Measurements from ENCODE around the gene CPNE5. TPM values are rescaled to one million over a fixed set of nuclear protein-coding genes. Genes with fewer than 3 reads are reported as not detected.
A peak's percentile ranks its signal among the peaks of the same experiment; 100 is the strongest.

CPNE5 gene
- 28.1 and 37.6 TPM in 2 replicates for total RNA-seq (2014; rRNA removed; shearing (Covaris generic))

DNA sequence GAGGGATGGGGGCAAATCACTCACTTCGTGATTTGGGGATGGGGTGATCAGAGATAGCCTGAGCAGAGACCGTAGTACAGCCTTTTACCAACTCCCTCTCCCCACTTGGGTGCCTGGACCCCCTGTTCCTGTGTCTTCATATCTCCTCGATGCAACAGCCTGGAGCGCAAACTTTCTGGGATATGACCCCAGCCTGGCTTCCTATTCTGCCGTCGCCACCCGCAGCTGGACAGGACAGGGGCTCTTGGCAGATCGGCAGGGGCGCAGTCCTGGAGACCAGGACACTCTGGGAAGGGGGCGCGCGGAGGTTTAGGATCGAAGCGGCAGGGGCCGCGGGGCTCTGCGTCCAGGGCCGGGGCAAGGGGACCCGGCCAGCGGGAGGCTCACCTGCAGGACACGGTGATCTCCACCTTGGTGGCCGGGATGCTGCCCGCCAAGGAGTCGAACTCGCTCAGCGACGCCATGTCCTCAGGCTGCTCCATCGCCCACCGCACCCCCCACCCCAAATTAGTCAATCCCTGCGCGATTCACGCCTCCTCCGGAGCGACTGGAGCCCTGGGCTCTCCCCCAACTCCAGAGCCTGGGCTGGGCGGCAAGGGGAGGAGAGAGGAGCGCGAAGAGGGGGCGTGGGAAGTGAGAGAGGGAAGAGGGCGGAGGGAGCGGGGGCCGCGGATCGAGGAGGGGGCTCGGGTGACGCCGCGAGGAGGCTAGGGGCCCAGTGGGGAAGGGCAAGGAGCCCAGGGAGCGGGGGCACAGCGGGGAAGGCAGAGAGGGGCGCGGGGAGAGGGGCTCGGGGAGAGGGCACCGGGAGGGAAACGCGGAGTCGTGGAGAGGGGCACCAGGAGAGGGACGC lies at the start of gene CPNE5:
TSS of gene CPNE5 (minus strand) at position 549 of the 853 bp plus-strand sequence. CDS start at position 482, 67 bp downstream.
- in situ Hi-C loops (cut with HindIII; ENCODE audit: low sequenced_read_pairs), result no loop called here
- no peak for DNase-seq (ENCODE audit: low spot score)

DNA sequence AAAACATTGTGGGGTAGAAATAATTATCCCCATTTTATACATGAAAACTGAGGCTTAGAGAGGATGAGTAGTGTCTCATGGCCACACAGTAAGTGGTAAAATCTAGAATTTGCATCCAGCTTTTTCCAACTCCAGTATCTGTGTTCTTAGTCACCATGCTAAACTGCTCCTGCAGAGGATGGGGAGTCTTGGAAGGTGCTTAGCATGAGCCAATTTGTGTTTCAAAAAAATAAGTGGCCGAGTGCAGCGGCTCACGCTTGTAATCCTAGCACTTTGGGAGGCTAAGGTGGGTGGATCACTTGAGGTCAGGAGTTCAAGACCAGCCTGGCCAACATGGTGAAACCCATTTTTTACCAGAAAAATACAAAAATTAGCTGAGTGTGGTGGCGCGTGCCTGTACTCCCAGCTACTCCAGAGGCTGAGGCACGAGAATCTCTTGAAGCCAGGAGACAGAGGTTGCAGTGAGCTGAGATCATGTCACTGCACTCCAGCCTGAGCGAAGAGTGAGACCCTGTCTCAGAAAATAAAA lies 48.9 kb upstream of the CPNE5 start:
- DNase-seq (ENCODE audit: low spot score), result no peak
- in situ Hi-C loops (cut with HindIII; ENCODE audit: low sequenced_read_pairs), result no loop called here

DNA sequence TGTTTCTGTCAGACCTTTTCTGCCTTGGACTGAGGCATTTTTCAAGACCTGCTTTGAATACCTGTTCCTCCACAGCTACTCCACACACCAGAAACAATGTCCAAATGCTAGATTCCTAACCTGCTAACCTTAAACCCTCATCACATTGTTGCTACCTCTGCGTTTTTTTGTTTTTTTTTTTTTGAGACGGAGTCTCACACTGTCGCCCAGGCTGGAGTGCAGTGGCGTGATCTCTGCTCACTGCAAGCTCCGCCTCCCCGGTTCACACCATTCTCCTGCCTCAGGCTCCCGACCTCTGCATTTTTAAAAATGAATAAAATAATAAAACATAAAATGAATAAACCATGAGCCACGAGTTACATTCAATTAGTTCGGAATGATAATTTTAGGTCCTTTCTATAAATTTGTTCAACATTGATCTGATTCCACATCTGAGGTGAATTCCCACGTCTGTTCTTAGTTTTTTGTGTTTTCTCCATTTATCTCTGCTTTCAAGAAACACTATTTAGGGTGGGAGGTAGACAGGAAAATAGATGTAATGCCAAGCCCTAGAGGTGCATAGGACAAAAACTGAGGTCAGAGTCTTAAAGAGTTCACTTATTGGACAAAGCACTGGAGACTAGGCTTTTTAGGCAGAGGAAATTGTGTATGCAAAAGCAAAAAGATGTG lies 47.8 kb upstream of the CPNE5 start:
- no peak for DNase-seq (ENCODE audit: low spot score)
- in situ Hi-C loops (cut with HindIII; ENCODE audit: low sequenced_read_pairs), result no loop called here

DNA sequence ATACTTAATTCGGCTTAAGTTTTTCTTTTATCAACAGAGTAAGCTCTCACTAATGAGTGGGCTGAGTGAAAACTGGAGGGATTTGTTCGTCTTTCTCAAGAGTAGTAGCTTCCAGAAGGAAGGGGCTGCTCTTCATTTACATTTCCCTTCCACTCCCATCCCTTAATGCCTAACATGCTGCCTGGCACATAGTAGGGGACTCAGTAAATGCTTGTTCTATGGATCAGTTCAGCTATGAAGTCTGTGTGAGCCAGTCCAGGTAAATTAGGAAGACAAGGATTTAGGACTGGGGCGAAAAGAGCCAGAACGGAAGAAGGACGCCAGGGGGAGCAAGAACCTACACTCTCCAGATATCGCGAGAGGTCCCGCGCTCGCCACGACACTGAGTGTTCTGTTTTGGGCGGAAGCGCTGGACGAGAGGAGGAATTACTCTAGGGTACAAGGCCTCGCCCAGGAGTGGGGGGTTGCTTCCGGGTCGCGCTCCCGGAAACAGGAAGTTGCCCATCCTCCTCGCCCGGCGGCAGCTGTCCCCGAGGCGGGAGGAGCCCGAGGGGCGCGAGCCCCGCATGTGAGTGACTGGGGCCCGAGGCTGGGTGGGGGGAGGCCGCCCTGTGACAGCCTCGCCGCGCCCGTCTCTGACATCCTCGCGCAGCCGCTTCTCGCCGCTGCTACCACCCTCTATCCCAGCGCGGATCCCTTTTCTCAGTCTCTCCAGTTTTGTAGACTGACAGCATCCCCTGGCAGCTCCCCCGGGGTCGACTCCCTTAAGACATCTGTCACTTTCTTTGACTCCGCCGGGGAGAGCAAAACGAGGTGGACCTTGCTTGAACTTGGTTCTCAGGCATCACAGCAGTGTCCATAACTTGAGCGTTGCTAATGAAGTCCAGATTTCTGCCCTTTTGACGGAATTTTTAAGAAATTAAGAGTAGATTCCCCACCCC lies 46.5 kb upstream of the CPNE5 start, which contains the start of gene C6orf89:
TSS of gene C6orf89 (plus strand) at position 492 of the 941 bp plus-strand sequence. CDS start 13,493 bp downstream, outside the sequence.
- in situ Hi-C loops (cut with HindIII; ENCODE audit: low sequenced_read_pairs), result no loop called here
- peak; percentile 99 for DNase-seq (ENCODE audit: low spot score)

DNA sequence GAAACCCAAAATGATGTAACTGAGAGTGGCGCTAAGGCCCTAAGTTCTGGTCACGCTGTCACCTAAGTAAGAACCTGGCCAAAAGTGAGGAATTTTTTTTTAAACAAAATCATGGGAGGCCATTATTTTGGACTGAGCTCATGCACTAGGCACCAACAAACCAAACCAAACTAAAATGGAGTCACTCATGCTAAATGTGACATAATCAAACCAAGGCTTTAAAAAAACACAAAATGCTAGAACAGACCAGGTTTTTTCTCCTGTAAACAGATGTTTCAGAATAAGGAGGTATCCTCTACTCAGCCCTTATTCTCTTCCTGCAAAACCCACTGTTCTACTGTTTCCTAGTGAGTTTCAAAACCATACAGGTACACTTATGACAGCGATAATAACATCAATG lies 45.4 kb upstream of the CPNE5 start:
- in situ Hi-C loops (cut with HindIII; ENCODE audit: low sequenced_read_pairs), result no loop called here
- DNase-seq (ENCODE audit: low spot score), result no peak

DNA sequence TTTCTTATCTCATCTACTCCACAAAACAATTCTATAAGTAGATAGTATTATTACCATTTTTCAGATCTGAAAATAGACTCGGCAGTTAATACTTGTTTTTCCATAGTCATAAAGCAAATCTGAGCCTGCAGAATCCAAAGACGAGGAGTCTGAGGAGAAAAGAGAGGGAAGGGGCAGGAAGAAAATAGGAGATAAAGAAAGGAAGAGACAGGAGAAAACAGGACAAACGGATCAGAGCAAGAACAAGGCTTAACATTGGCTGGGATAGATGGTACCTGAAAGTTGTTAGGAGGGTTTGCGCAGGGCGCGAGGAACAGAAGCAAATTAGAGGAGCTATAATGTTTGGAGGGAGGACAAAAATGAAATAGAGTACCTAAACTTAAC lies 36.0 kb upstream of the CPNE5 start:
- no peak for DNase-seq (ENCODE audit: low spot score)
- in situ Hi-C loops (cut with HindIII; ENCODE audit: low sequenced_read_pairs), result no loop called here

DNA sequence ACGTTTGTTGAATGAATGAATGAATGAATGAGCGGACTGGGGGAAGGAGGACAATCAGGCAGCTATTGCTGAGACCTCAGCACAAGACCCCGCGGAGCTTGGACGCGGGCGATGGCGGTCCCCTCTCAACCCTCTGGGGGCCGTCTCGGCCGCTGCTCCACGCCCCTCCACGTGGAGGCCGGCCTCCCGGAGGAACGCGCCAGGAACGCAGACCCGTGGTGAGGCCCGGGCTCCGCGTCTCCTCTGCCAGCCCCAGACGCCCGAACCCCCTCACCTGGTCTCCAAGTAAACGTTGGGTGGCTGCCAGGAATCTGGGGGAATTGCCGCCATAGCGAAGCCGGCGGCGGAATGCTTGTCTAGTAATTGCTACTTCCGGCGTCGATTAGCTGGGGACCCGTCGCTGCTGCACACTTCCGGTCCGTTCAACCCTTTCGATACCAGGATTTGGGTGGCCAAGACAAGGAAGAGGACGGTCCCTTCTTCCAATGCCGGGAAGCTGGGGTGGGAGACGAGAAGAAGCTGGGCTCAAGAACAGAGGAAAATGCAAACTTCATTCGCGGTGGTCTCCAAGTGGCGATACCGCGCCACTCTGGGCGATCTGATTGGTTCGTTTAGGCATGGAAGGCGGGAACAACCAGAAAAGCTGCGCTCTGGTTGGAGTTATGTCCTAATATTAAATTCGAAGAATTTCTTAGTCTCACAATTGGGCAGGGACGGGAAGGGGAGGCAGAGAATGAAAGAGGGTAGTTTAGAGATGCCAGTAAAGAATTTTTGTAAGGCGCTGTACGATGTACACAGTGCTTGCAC lies 35.4 kb upstream of the CPNE5 start, which contains the start of gene PPIL1:
TSS of gene PPIL1 (minus strand) at position 361 of the 807 bp plus-strand sequence. CDS start at position 330, 31 bp downstream.
- in situ Hi-C loops (cut with HindIII; ENCODE audit: low sequenced_read_pairs), result no loop called here

DNA sequence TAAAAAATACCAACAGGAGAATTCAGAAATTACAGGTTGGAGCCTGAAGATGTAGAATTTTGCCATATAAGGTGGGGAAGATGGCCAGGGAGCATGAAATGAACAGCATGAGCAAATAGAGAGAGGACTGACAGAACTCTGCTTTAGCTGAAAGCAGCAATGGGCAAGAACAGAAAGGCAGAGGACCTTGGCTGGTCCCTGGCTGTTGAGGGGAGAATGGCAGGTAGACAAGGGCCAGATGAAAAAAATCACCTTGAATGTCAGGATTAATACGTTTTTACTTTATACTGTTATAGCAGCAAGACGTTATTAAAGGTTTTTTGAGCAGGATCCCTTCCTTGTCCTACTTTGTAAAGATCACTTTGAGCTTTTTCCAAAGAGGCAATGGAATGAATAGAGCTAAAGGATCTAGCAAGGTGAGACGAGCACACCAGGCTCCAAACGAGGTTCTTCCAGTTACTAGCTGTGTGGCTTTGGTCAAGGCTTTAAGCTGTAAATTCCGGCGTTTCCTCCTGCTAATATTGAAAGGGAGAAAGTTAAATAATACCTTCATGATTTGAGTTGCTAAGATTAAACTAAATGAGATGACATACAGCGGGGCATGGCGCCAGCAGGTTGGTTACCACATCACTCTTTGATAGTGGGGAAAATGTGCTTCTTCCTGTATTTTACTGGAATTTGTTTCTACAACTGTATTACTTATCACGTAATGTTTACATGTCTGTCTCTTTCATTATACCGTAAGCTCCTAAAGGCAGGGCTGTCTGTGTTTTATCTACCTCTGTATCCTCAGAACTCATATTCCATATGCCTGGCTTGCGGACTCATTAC lies 34.6 kb upstream of the CPNE5 start:
- in situ Hi-C loops (cut with HindIII; ENCODE audit: low sequenced_read_pairs), result no loop called here
- peak; percentile 44 for DNase-seq (ENCODE audit: low spot score)

More for the DNA sequence above, 35.4 kb upstream of the CPNE5 start, which contains the start of gene PPIL1:
- DNase-seq (ENCODE audit: low spot score), result peak; percentile 93

DNA sequence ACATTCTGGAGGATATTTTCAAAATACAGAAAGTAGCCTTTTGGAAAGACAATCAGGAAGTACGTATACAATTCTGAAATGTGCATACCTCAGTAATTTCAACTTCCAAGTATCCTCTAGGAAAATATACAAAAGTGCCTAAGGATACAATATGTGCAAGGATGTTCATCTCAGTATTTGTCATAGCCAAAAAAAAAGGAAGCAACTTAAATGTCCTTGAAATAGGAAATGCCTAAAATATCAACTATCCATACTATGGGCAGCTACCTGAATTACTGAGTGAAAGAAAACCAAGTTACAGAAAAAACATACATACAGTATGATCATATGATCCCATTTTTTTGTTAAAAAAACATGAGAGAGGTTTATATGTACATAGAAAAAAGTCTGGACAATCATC lies 33.9 kb upstream of the CPNE5 start:
- in situ Hi-C loops (cut with HindIII; ENCODE audit: low sequenced_read_pairs), result no loop called here
- no peak for DNase-seq (ENCODE audit: low spot score)

DNA sequence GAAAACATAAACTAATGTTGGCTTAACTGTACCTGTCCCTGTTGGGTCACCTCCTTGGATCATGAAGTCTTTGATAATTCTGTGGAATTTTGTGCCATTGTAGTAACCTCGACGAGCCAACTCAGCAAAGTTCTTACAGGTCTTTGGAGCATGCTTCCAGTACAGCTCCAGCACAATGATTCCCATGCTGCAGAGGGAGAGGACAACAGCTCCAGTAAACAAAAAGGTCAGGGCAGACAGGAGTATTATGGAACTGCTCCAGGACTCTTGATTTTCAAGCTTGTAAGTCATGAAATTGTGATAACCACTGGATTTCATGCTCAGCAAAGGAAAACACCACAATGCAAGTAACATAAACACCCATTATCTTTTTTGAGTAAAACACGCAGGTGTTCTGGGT lies 32.4 kb upstream of the CPNE5 start:
- in situ Hi-C loops (cut with HindIII; ENCODE audit: low sequenced_read_pairs), result no loop called here
- DNase-seq (ENCODE audit: low spot score), result no peak

DNA sequence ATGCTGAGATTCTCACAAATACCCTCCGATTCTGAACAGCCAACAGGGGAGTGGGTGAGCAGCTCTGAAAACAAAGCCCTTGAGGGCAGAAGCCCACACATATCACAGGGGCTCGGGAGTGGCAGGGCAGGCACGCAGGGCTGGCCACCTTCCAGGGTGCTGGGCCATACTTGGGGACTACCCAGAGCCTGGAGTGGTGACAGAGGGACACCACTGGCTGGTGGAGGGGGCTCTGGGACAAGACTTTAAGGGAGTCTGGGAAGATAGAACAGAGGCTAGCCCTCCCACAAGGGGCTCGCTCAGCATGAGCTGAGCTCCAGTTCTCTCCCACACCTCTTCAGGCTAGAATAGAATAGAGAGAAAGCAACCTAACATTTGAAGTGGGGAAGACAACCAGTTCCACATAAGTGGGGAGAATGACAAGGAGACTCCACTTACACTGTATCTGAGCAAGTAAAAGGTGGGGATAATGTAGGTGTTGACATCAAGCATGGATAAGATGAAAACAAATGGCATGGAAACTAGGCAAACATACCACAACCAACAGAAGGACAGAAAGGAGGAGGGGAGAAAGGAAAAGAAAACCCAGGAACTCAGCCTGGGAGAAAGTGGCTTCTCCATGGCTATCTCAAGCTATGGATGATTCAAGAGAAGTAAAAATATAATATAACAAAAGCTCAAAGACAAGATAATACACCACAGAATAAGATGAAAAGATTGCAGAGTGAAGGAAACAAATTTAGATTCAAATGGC lies 28.4 kb upstream of the CPNE5 start:
- in situ Hi-C loops (cut with HindIII; ENCODE audit: low sequenced_read_pairs), result no loop called here
- no peak for DNase-seq (ENCODE audit: low spot score)

DNA sequence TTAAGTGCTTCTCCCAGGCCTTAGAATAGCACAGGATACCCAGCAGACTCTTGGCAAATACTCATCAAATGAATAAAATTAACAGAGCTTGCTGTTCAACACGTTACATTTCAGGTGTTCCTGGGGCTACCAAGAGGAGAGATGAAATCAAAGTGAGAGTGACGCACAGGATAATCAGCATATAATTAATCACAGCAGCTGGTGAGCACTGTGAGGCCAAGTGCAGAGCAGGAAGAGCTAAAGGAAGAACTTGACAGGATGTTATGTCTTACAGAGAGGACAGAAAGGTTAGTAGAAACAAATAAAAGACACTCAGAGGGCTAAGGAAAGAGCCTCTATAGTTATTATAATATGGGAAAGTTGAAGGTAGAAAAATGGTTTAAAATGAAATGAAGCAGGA lies 26.6 kb upstream of the CPNE5 start:
- DNase-seq (ENCODE audit: low spot score), result no peak
- in situ Hi-C loops (cut with HindIII; ENCODE audit: low sequenced_read_pairs), result no loop called here

DNA sequence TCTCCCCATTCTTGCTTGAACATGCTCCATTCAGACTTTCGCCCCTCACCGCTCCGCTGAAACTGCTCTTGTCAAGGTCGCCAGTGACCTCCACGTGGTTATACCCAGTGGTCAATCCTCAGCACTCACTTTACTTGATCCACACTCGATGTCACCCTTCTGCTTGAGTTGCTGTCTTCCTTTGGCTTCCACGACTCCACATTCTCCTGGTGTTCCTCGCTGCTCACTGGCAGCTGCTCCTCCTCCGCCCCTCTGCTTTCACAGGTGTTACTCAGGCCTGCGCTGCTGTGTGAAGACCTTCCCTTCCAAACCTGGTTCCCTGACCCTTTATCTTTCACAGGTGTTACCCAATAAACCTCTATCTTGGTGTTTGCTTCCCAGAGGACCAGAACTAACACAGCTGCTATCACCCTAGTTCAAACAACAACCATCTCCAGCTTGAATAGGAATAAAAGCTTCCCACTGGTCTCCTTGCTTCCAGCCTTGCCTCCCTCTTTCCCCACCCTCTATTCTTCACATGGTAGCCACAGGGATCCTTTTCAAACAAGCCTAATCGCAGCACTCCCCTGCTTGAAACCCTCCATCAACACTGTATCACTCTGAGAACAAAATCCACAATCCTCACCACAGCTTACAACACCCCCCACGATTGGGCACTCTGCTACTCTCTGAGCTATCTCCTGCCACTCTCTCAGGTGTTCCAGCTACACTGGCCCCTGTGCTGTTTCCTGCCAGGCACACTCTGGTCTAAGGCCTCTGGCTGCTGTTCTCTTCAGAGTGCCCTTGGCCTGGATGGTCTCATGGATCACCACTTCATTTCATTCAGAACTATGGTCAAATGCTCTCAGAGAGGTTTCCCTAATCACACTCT lies 24.7 kb upstream of the CPNE5 start:
- DNase-seq (ENCODE audit: low spot score), result no peak
- in situ Hi-C loops (cut with HindIII; ENCODE audit: low sequenced_read_pairs), result loop anchor here (5.0 kb wide), 1 partner anchor 52 kb away; no protein-coding TSS in a partner anchor

DNA sequence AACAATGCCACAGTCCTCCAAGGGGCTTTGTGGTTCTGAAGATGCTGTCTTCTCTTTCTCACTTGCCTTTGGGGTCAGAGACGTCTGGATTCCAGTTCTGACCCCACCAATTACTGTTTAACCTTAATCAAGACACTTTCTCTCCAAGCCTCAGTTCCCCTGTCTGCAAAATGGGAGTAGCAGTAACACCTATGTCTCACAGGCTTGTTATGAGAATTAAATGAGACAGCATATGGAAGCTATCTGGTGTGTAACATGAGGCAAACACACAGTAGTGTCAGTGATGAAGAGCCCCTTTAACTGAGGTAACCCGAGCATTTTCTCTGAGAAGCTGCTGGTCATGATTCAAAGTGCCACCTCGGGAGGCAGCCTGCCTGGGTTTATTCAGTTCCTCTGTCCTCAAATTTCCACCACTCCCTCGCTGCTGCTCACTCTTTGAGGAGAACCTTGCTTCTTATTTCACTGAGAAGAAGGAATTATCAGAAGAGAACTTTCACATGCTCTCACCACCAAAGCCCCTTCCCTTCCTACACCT lies 23.7 kb upstream of the CPNE5 start:
- in situ Hi-C loops (cut with HindIII; ENCODE audit: low sequenced_read_pairs), result loop anchor here (5.0 kb wide), 1 partner anchor 51 kb away; no protein-coding TSS in a partner anchor
- no peak for DNase-seq (ENCODE audit: low spot score)

DNA sequence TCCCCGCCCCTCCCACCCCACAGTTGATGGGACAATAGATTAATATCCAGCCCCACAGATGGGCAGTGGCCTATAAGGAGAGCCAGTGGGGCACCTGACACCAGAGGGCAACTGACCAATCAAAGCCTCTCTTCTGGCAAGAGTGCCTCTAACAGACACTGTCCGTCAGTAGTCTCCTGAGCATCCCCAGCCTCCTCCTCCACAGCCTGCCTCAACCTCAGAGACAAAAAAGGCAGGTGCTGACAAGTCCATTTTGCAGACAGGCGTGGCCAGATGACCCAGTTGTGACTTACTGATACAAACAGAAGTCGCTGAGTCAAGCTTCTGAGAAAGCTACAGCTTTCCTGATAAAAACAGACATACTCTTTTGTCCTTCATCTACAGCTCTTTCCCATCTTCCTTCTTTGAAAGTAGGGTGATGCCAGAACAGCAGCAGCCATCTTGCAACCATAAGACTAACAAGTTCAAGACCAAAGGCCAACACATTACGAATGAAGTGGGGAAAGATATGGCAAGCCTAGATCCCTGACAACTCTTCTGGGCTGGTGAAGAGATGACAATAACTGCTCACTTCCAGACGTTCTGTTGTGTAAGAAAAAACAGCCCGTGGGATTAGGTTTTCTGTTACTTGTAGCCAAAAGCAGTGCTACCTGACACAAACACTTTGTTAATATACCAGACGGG lies 23.1 kb upstream of the CPNE5 start:
- in situ Hi-C loops (cut with HindIII; ENCODE audit: low sequenced_read_pairs), result loop anchor here (5.0 kb wide), 1 partner anchor 50 kb away; no protein-coding TSS in a partner anchor
- DNase-seq (ENCODE audit: low spot score), result no peak

All from G401 (cell line).